Stimulated activated CD8-positive, alpha-beta memory T cell treated with anti-CD3 and anti-CD28 coated beads, Interleukin-12 subunit alpha, Interleukin-12 subunit beta, amount 100 ng/mL, for 1 hour (primary cell): ENCODE data around the gene HOXA7.

Experiments used
- DNase-seq: peaks from one replicate; pipeline ENCODE4 v3.0.0-alpha.2; 2020; ENCODE audit warnings: low read depth

The HOXA7 gene

GRCh38 chr7:27118580-27118979 lies 37.9 kb downstream of the HOXA7 start:
- no peak for DNase-seq

- no peak for DNase-seq
These were observed 38.5 kb downstream of the HOXA7 start for GRCh38 chr7:27117887-27118491.

- no peak for DNase-seq
These were observed 39.3 kb downstream of the HOXA7 start for GRCh38 chr7:27116962-27117886.

DNA sequence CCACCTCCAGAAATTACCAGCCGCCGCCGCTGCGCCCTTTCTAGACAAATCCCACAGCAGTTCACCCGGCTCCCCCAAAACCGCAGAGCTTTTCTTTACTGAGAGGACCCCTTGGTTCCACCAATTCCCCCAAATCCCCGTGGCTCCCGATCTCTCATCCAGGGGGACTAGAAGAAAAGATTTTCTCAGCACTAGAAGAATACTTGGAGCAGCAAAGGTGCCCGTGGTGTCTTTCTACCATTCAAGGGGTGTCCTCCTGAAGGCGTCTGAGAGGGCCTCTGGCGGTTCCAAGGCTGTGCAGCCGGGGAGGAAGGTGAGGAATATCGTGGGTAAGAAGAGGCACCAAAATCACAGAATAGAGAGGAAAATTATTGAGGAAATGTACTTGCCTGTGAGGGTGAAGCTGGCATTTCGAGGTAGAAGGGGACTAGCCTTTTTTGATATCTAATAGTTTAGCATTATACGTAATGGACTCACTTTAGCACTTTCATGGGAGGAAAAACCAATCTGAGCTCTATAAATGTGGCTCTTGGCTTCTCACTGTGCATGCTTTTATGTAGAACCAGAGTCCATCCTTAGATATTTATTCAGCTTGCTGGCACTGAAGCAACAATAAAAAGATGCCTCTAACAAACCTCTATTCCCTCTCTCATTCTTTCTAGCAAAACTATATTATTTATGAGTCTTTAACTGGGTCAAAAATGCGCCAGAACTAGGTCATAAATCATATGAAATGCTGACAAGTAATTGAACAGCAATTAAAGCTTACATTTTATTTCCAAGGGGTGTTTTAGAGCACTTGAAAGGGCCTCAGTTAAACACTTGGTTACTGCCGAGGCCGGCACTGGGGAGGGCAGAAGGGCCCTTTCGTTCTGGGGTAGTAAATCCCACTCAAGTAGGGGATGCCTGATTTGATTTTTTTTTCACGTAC lies 40.2 kb downstream of the HOXA7 start:
- DNase-seq = no peak

DNA sequence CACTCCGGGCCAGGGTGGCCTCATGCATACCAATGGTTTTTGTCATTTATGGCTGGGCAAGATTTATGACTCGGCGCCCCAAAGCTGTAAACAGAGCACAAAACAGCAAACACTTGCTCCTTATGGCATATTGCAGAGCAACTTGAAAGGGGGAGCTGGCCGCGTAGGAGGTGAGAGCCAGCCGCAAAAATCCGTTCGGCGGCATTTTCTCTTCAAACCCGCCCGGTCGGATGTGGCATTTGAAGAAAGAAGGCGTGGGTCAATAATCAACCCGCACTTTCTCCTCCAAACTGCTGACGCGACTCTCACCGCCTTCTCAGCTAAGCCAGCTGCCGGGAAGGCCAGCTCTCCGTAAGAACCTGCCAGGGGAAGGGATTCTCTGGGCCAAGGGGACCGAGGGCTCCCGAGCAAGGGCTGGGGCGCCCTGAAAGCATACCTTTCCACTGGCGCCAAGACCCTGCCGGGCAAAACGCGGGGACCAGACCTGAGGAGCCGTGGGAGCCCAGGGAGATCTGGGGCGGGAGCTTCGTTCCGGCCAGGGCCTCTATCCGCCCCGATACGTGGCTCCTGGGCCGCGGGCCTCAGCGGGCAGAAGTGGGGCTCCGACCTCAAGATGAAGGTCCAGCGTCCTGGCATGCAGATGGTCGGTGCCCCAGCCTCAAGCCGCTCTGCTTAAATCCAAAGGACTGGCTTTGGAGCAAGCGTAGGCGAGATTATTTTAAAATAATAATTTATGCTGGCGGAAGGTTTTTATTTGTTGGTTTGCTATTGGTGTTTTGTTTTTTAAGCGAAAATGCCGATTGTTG lies 41.1 kb downstream of the HOXA7 start:
- no peak for DNase-seq

GRCh38 chr7:27114881-27115220 lies 41.6 kb downstream of the HOXA7 start:
- no peak for DNase-seq

DNA sequence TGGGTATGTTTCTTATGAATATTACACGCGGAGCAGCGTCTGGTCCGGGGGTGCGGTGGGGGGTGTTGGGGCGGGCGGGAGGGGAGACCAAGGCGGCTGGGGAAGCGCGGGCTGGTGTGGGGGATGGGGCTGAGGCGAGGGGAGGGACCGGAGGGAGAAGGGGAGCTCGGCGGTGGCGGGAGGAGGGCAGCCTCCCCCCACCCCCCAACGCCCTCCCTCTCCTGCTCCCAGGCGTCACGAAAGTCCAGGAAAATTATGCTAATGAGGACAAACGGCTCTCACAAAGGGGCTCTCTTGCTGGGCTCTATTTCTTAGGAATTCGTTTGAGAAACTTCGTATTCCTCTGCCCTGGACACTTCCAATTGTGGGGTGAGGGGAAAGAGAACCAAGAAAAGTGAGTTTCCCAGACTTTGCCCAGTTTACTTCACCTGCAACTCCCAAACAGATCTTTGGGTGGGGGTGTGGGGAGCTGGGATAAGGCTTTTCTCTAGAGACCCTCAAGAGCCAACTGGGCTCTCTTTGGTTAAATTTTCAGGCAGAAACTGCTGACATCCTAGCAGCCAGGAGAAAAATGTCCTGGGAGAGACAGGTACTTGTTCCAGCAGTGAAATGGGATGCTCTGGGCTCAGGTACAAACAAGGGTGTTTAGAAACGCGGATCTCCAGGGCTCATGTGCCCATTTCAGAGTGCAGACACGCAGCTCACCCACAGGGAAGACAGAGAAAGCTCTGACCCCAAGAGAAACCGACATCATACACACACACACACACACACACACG lies 42.3 kb downstream of the HOXA7 start:
- DNase-seq = no peak

GRCh38 chr7:27112955-27113949 lies 43.2 kb downstream of the HOXA7 start:
- no peak for DNase-seq

- DNase-seq = no peak
These were observed 44.1 kb downstream of the HOXA7 start for GRCh38 chr7:27112361-27112760.

DNA sequence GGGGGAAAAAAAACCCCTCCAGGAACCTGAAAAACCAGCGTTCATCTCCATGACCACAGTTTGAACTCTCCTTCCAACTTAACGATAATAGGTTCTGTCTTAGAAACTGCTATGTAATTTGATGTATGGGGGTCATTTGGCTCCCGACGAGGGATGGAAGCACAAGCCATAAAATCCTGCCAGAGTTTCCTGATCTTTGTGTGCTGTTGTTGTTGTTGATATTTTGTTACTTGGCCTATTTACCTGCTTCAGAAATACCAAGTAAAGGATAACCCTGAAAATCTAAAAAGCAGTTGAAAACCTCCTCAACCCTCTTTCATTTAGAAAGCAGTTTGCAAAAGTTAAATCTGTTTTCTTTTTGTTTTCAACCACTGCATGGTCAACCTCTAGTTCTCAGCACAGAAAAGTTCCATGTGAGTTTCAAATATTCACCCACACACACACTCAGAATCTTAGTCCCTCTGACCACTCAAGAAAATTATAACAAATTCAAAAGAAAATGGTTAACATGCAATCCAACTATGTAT lies 44.7 kb downstream of the HOXA7 start:
- no peak for DNase-seq

DNA sequence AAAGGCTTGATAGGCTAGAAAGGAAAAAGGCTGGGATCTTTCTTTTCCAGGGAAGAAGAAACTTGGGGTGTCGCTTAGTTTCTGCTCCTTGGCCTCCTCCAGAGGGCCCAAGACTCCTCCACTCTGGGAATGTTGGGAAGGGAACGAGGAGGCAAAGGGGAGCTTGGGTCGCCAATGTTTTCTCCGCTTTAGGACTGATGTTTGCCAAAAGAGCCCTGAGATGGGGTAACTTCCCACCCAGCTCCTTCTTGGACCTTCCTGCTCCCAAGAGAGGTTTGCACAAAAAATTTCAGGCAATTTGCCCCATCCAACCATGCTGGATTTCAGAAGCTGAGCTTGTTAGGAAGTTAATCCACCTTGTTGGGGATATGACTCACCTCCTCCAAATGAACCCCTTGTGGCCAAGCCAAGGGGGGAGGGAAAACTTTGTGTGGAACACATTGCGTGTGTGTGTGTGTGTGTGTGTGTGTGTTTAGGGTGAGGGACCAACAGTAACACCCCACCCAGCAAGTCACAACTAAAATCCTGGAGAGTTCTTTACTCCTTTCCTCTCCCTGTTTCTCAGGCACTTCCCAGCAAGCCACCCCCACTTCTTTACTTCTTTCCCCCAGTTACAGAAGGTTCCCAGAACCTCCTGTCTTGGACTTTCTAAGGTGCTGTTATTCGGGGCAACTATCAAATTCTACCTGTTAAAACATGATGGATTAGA lies 45.3 kb downstream of the HOXA7 start:
- DNase-seq = no peak

DNA sequence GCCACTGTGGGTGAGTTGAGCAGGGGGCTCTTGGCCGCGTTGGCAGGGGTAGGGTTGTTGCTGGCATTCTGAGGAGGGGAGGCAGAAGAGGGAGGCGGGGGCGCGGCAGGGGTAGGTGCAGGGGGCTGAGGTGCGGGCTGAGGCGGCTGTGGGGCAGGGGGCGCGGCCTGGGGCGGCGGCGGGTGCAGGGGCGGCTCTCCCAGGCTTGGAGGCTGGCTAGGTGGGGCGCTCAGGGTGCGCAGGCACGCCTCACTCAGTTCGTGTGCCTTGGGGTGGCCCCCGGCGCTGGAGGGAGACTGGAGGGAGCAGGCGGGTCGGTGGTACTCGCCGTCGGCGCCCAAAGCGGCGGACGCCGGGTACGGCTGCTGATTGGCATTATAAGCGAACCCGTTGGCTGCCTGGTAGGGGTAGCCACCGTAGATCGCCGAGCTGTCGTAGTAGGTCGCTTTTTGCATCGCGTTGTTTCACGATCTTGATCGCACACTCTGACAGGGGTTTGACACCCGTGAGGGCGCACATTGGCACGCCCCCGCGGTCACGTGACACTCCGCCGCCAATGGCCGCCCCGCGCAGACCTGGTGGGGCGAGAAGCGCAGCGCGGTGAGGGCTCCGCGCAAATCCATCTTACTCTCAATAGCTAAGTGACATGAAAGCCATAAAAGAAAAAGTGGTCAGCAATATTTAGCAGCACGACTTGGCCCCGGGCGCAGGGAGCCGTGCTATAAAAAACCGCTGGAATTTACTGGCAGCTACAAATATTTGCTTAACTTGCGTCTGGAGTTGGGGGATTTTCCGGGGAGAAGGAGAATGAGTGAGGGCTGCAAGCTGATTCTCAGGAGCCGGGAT lies 46.1 kb downstream of the HOXA7 start:
- DNase-seq = no peak

GRCh38 chr7:27109466-27110185 lies 46.8 kb downstream of the HOXA7 start:
- DNase-seq = no peak

DNA sequence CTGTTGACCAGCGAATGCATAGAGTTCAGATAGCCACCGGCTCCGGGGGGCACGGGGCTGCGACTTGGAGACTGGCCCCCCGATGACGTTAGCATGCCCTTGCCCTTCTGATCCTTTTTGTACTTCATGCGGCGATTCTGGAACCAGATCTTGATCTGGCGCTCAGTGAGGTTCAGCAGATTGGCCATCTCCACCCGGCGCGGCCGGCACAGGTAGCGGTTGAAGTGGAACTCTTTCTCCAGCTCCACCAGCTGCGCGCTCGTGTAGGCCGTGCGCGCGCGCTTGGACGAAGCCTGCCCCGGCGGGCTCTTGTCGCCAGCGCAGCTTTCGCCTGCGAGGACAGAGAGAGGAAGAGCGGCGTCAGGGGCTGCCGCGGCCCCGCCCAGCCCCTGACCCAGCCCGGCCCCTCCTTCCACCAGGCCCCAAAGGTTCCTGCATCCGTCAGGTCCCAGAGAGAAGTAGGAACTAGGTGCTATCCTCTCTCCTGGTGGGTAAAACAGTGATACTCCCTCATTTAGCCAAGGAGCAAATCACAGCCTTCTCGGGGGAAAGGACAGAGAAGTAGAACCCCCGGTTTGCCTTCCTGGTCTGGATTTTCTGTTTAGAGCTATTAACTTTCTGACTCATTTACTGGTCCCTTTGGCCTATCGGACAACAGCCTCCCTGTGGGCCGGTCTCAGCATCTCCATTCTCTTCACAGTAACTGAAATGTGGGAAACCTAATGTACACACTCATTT lies 47.9 kb downstream of the HOXA7 start:
- DNase-seq = no peak

GRCh38 chr7:27107391-27108381 lies 48.8 kb downstream of the HOXA7 start:
- no peak for DNase-seq
